T-helper 17 cell (primary cell): ENCODE measurements around the gene ZNF792. TPM values are rescaled to one million over a fixed set of nuclear protein-coding genes. Genes with fewer than 3 reads are reported as not detected.
"Not testable (repeated sequence)": the region's sequence is repeated elsewhere in the genome, so short reads cannot be mapped to it uniquely, and the experiment has no call there.

Source experiments
- ATAC-seq: fragments of 150-1000 bp; cut with Tn5 transposase; 2 replicates; pipeline ENCODE4 v1.10.0; 2021; ENCODE audit warnings: mild to moderate bottlenecking, moderate library complexity
- DNase-seq, 3 donors: peaks; one replicate each; pipeline versions ENCODE4 v3.0.0 to v3.0.0-alpha.2; 2020 to 2021
- H3K9me3 ChIP-seq: one replicate; pipeline ENCODE4 v1.7.0; 2013; ENCODE audit warnings: low read length, mild to moderate bottlenecking; ENCODE audit not compliant: control insufficient read depth, poor library complexity, severe bottlenecking
- H3K27ac Mint-ChIP-seq: one replicate; pipeline ENCODE4 v1.8.0; 2022; ENCODE audit warnings: mild to moderate bottlenecking, moderate library complexity, mixed read lengths
- H3K27me3 Mint-ChIP-seq: one replicate; pipeline ENCODE4 v1.8.0; 2022; ENCODE audit warnings: mixed read lengths
- H3K36me3 Mint-ChIP-seq: one replicate; pipeline ENCODE4 v1.8.0; 2022; ENCODE audit warnings: low read depth, mixed read lengths
- H3K4me1 Mint-ChIP-seq: one replicate; pipeline ENCODE4 v1.8.0; 2022; ENCODE audit warnings: mild to moderate bottlenecking, mixed read lengths
- H3K4me3 Mint-ChIP-seq: one replicate; pipeline ENCODE4 v1.8.0; 2022; ENCODE audit warnings: mild to moderate bottlenecking, moderate library complexity, mixed read lengths
- total RNA-seq, 4 donors: library from RNA in 2 of 4; stranded (reverse) in 2 of 4; gene quantifications; one replicate each; pipeline ENCODE4 v1.2.3 and lab custom pipeline; 2022 to 2026

ZNF792 gene
- total RNA-seq, 2 donors from 2014 or later: 15.1 to 15.5 TPM

- Mint-ChIP-seq H3K4me1 (peaks cover 46% of the 10 kb centered on the region), H3K27me3 (no peaks in the 10 kb centered on the region), H3K27ac (peak overlapping the region; percentile 99), H3K36me3 (peaks cover 12% of the 10 kb centered on the region), H3K4me3 (peak overlapping the region; percentile 31)
- ATAC-seq (no peak), DNase-seq (no peak)
- no peaks in the 10 kb centered on the region for H3K9me3 ChIP-seq
Measured at GRCh38 chr19:35004517-35005255, 40.7 kb upstream of the ZNF792 start.

GRCh38 chr19:35002037-35002535 lies 38.1 kb upstream of the ZNF792 start:
- H3K9me3 ChIP-seq: no peaks in the 10 kb centered on the region
- Mint-ChIP-seq H3K36me3 (peaks cover 12% of the 10 kb centered on the region), H3K4me3 (peak overlapping the region; percentile 100), H3K27me3 (no peaks in the 10 kb centered on the region), H3K4me1 (peaks cover 62% of the 10 kb centered on the region), H3K27ac (peak overlapping the region; percentile 99)
- ATAC-seq: no peak
- no peak for DNase-seq

GRCh38 chr19:35000647-35001501 lies 36.8 kb upstream of the ZNF792 start:
- peak overlapping the region; percentile 100 for H3K4me3 Mint-ChIP-seq
- H3K36me3 Mint-ChIP-seq: peaks cover 9% of the 10 kb centered on the region
- H3K27me3 Mint-ChIP-seq: no peaks in the 10 kb centered on the region
- peaks cover 58% of the 10 kb centered on the region for H3K4me1 Mint-ChIP-seq
- peak overlapping the region; percentile 99 for H3K27ac Mint-ChIP-seq
- DNase-seq: peak in 1 of 3 donors; percentile 49
- peak; percentile 64 for ATAC-seq
- H3K9me3 ChIP-seq: no peaks in the 10 kb centered on the region

- Mint-ChIP-seq H3K27ac (peak overlapping the region; percentile 95), H3K4me3 (peak overlapping the region; percentile 100), H3K27me3 (no peaks in the 10 kb centered on the region), H3K36me3 (peaks cover 9% of the 10 kb centered on the region), H3K4me1 (peaks cover 57% of the 10 kb centered on the region)
- no peak for DNase-seq
- no peaks in the 10 kb centered on the region for H3K9me3 ChIP-seq
- no peak for ATAC-seq
Measured at GRCh38 chr19:35000338-35000646, 36.3 kb upstream of the ZNF792 start.

GRCh38 chr19:34999498-35000337 lies 35.7 kb upstream of the ZNF792 start, which contains the start of gene GRAMD1A:
Gene GRAMD1A (plus strand): TSS chr19:35000323. CDS start chr19:35000479, 156 bp downstream.
- Mint-ChIP-seq H3K4me3 (peak within 1 kb of the TSS; percentile 100), H3K36me3 (peaks cover 9% of the 10 kb centered on the region), H3K4me1 (peaks cover 56% of the 10 kb centered on the region), H3K27ac (peak within 1 kb of the TSS; percentile 99), H3K27me3 (no peaks in the 10 kb centered on the region)
- H3K9me3 ChIP-seq: no peaks in the 10 kb centered on the region
- ATAC-seq (peak; percentile 50), DNase-seq (peak; percentile 49 to 65 (median 61))

GRCh38 chr19:34998777-34999497 lies 34.9 kb upstream of the ZNF792 start:
- H3K27ac Mint-ChIP-seq: peak overlapping the region; percentile 95
- no peaks in the 10 kb centered on the region for H3K9me3 ChIP-seq
- ATAC-seq: no peak
- peaks cover 9% of the 10 kb centered on the region for H3K36me3 Mint-ChIP-seq
- peaks cover 53% of the 10 kb centered on the region for H3K4me1 Mint-ChIP-seq
- H3K27me3 Mint-ChIP-seq: no peaks in the 10 kb centered on the region
- peak overlapping the region; percentile 100 for H3K4me3 Mint-ChIP-seq
- DNase-seq: no peak

- not testable (repeated sequence) for H3K9me3 ChIP-seq, ATAC-seq, H3K36me3 Mint-ChIP-seq, H3K27me3 Mint-ChIP-seq, DNase-seq
- Mint-ChIP-seq H3K27ac (peak overlapping the region; percentile 95), H3K4me1 (peaks cover 49% of the 10 kb centered on the region), H3K4me3 (peak overlapping the region; percentile 81)
Measured at GRCh38 chr19:34998224-34998623, 34.2 kb upstream of the ZNF792 start.

GRCh38 chr19:34997071-34997617 lies 33.1 kb upstream of the ZNF792 start:
- DNase-seq (no peak), ATAC-seq (peak; percentile 30)
- Mint-ChIP-seq H3K27ac (peak overlapping the region; percentile 95), H3K4me1 (peaks cover 39% of the 10 kb centered on the region), H3K36me3 (peaks cover 6% of the 10 kb centered on the region), H3K27me3 (no peaks in the 10 kb centered on the region), H3K4me3 (peak overlapping the region; percentile 81)
- no peaks in the 10 kb centered on the region for H3K9me3 ChIP-seq

- Mint-ChIP-seq H3K36me3 (no peaks in the 10 kb centered on the region), H3K4me3 (no peak overlapping the region), H3K27ac (peak overlapping the region; percentile 95), H3K27me3 (no peaks in the 10 kb centered on the region), H3K4me1 (peaks cover 32% of the 10 kb centered on the region)
- H3K9me3 ChIP-seq: no peaks in the 10 kb centered on the region
- DNase-seq (no peak), ATAC-seq (no peak)
Measured at GRCh38 chr19:34995551-34995950, 31.5 kb upstream of the ZNF792 start.

- H3K4me3 Mint-ChIP-seq: no peak overlapping the region
- DNase-seq: no peak
- H3K27me3 Mint-ChIP-seq: no peaks in the 10 kb centered on the region
- H3K27ac Mint-ChIP-seq: no peak overlapping the region
- ATAC-seq: no peak
- peaks cover 35% of the 10 kb centered on the region for H3K4me1 Mint-ChIP-seq
- H3K36me3 Mint-ChIP-seq: no peaks in the 10 kb centered on the region
- H3K9me3 ChIP-seq: no peaks in the 10 kb centered on the region
Measured at GRCh38 chr19:34994643-34995541, 30.9 kb upstream of the ZNF792 start.

- Mint-ChIP-seq H3K4me3 (no peak overlapping the region), H3K4me1 (peaks cover 34% of the 10 kb centered on the region), H3K36me3 (no peaks in the 10 kb centered on the region), H3K27me3 (no peaks in the 10 kb centered on the region), H3K27ac (no peak overlapping the region)
- no peaks in the 10 kb centered on the region for H3K9me3 ChIP-seq
- ATAC-seq: no peak
- DNase-seq: no peak
Measured at GRCh38 chr19:34994286-34994642, 30.2 kb upstream of the ZNF792 start.
